ENCODE results near the gene NADK.

DNA sequence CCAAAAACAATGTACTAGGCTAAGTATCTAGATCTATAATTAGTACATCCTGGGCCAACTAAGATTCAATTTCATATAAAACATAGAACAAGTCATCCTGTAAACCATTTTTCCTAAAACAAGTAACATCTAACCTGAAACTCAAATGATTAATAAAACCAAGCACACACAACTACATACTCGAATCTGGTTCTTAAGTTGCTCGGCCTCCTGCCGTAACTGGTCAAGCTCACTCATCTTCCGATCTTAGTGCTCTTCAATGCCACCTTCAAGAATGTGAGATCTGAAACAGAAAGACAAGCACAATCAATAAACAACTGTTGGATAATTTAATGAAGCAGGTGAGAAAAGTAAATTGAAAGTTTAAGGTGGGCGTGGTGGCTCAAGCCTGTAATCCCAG lies 46.9 kb upstream of the NADK start:
- TF ChIP-seq, protein P1, sequence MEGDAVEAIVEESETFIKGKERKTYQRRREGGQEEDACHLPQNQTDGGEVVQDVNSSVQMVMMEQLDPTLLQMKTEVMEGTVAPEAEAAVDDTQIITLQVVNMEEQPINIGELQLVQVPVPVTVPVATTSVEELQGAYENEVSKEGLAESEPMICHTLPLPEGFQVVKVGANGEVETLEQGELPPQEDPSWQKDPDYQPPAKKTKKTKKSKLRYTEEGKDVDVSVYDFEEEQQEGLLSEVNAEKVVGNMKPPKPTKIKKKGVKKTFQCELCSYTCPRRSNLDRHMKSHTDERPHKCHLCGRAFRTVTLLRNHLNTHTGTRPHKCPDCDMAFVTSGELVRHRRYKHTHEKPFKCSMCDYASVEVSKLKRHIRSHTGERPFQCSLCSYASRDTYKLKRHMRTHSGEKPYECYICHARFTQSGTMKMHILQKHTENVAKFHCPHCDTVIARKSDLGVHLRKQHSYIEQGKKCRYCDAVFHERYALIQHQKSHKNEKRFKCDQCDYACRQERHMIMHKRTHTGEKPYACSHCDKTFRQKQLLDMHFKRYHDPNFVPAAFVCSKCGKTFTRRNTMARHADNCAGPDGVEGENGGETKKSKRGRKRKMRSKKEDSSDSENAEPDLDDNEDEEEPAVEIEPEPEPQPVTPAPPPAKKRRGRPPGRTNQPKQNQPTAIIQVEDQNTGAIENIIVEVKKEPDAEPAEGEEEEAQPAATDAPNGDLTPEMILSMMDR (IDR thresholded peaks at IDR 0.05) = no peak
- no peak for TF ChIP-seq POLR2A (IDR thresholded peaks at IDR 0.05)
